GM19468 (cell line): ENCODE data around the gene LAMB1.

Experiments used
- ATAC-seq: cut with Tn5 transposase; IDR thresholded peaks from one replicate; pipeline ENCODE4 v1.9.1; 2021; ENCODE audit warnings: mild to moderate bottlenecking, moderate library complexity, moderate number of reproducible peaks; ENCODE audit not compliant: unreplicated experiment; ENCODE audit errors: extremely low read depth

LAMB1 gene

DNA sequence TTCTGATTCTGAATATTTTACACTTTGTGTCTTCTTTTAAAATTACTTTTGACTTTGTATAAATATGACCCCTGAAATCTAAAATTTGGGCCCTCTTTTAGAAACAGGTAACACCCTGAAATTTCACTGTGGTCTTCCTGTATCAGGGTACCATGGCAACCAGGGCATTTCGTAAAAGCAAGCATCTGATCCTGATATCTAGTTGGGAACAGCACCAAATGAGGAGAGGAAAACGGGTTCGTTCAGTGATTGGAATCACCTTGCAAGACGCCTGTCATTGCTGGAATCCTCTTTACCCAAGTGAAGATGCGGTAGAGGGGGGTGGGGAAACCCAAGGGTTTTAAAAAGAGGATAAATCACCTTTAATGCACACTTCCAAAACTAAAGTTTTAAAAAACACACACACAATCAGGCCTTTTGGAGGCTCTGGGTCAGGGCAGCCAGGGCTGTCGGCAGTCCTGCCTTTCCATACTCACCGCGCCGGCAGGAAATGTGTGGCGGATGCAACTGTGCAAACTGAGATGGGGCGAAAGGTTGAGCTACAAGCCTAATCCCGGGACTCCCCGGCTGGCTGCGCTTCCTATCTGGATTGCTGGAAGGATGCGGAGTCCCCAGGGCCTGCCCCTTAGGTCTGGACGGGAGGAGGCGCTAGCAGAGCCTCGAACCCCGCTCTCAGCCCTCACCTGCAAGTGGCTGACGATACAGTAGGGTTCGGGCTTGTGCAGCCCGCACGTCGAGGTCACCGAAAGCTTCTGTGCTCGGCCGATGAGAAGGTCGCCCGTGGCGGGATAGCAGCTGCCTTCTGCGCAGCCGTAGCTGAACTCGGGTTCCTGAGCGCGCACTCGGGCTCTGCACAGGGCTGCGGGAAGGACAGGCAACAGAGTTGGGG, 1.8 kb downstream of the LAMB1 start:
- no peak for ATAC-seq

DNA sequence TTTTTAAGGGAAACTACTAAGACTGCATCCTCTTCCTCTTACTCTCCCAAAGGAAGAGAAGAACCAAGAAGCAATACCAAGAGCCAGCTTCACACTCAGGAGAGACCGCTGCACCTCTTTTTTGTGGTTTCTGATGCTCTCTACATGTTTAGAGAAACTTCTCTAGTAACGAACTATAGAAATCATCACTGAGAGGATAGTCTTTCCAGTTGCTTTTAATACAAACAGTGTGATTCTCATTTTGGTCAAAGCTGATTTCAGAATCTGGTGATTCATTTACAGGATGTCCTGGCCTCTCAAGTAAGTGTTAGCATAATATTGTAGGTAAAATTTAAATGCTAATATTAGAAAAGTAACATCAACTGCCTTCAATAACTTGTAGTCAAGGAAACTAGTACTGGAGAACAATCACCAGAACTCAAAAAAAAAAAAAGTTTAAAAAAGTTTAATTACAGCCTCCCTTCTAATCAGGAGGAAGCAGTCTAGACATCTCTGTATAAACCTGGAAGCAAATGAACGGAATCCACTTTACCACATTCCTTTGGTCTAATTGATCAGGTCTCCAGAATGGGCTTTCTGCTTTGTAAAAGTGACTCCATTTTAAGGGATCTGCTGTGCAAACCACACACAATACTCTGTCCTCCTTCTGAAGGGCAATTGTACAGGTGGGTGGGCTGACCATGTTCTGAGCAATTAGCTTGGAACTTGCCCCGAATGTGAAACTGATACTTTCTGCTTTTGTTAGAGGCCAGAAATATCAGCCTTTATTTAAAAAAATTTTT, 3.0 kb downstream of the LAMB1 start:
- ATAC-seq = no peak

DNA sequence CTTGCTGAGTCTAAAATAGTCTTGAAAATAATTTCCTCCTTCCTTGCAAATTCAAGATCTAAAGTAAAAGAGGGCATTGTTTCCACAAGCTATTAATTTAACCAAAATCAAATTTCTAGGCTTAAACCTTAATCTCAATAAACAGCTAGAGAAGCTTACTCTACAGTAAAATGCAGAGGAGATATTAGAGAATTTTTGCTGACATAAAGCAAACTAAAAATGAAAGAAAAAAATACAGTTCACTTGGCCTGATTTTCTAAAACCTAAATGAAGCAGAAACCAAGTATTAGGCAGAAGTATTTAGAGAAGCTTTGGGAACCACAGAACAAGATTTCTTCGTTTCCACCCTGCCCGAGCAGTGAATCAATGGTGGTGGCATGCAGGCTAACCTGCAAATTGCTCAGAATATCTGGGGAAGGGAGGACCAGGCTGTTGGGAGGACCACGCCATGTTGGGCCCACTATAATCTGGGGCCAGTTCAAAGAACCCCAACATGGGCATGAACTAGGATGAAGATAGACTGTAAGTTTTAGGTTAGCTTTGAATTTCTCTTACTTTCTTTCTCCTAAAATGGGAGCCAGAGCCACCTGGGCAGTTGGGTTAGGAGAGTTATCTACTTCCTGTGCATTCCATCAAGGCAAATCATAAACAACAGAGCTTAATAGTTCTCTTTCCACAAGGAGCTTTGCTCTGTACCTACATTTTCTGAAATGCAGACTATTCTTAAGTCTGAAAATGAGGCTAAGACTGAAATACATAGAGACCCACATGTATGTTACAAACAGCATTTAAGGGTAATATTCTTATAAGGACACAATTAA, 4.1 kb downstream of the LAMB1 start:
- ATAC-seq = no peak

DNA sequence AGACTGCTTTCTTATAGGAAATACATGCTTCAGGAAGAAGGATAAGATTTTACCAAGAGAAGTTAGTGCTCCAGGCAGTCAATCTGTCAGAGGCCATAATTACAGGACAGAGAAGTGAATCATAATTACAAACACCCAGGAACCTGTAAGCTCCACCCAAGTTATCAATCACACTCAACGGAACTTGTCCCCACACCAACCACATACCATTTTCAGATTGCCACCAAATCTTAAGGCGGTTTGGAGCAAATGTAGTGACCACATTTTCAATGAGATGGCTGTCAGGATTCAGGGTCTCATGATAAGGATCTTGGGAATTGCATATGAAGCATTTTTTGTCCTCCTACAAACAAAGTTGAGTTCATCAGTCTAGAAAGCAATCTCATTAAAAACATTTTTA, 4.8 kb downstream of the LAMB1 start:
- ATAC-seq = no peak

DNA sequence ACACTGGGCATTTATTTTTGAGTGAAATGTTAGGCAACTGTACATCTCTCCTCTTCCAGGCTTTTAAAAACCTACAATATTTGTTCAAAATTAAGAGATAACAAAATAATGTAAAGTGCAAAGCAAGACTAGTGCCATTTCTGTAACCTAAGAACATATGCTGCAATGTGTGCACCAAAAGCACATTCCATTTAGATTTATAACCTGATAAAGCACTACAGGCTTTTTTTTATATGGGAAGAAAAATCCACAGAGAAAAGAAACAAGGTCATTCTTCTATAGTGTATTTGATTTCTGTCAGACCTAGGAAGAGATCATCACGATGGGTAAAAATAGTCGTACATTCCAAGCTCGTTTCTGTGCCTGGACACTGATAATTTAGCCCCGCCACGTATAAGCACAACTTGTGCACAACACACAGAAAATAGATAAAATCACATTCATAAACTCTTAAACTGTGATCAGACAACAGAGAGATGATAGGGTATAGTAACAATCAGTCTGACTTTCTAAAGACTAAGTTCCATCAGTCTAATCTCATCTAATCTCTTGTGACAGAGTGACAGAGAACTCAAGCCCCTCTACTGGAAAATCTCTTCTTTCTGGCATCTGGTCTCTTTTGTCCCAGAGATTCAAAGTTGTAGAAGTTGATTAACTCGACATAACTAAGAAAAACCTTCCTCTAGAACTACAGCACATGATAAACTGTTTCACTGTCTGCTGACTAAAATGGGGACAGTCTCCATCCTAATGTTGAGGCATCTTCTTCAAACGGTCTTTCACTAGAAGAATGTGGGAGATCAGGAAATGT, 6.7 kb downstream of the LAMB1 start:
- no peak for ATAC-seq

DNA sequence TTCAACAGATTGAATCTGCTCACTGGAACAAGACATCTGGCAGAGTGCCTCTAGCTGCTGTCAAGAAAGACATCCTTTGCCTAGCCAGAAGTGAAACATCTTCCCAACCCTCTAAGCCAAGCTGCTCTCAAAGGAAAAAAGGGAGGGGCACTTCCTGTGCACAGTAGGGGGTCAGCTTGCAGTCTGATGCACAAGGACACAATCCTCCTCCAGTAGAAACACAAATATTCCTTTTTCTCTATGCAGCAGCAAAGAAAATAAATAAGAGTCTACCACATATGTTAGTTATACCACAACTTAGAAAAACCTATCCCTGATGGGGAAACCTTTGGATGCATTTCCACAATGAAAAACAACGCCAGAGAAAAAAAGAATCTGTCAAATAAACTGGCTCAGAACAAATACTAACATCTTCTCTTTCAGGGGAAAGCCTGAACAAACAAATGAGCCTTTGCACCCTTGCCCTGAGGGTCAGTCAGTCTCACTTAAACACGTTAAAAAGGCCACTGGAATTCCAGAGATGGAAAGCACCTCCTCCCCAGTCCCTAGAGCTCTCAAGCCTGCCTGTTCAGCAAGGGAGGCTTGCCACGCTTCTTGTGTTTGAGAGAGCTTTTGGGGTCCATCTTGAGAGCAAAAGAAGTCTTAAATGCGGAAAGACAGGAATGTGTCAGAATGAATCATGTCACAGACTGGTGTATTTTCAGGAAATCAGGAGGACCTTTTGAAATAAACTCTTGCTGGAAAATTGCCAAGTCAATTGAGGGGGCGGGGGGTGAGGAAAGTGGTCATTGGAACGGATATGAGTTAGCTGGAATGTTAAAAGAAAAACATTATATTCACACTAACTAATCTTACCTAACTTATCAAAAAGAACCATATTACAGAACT, 7.5 kb downstream of the LAMB1 start:
- ATAC-seq = no peak

DNA sequence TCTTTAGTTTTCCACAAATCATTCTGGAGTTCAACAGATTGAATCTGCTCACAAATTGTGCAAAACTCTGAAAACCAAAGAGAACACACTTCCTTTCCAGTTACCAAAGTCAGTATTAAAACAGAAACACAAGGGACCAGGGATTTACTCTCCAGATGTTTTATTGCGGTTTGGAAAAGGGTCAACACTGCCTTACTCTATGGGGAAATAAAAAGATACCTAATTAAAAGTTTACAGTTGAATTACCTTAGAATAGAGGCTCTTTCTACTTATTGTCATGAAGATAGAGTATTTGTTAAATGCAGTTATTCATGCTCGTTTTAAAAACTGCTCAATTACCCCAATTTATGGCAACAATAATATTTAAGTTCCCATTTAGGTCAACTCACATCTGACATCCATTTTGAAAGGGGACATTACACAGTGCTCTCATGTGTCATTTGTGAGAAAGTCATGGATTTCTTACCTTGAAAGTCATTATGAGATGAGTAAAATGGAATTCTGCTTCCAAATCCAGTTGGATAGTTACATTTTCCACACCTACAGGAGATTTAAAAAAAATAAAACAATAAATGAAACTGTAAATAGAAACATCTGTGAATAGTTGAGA, 8.4 kb downstream of the LAMB1 start:
- no peak for ATAC-seq

DNA sequence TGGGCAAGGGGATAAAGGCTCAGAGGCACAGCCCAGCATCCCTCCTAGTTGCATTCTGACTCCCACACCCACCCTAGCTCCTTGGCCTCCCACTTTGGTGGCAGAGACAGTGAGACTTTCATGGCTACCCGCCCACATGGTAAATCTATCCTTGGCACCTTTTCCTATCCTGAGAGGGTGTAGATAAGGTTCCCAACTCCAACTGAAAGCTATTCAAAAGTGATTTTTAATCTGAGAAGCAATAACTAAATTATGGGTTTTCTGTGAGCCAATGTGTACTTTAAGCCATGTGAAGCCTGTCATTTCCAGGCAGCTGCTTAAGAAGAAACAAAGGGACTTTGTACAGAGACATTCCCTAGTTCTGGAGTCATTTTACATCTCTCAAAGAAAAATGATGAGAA, 9.1 kb downstream of the LAMB1 start:
- no peak for ATAC-seq

DNA sequence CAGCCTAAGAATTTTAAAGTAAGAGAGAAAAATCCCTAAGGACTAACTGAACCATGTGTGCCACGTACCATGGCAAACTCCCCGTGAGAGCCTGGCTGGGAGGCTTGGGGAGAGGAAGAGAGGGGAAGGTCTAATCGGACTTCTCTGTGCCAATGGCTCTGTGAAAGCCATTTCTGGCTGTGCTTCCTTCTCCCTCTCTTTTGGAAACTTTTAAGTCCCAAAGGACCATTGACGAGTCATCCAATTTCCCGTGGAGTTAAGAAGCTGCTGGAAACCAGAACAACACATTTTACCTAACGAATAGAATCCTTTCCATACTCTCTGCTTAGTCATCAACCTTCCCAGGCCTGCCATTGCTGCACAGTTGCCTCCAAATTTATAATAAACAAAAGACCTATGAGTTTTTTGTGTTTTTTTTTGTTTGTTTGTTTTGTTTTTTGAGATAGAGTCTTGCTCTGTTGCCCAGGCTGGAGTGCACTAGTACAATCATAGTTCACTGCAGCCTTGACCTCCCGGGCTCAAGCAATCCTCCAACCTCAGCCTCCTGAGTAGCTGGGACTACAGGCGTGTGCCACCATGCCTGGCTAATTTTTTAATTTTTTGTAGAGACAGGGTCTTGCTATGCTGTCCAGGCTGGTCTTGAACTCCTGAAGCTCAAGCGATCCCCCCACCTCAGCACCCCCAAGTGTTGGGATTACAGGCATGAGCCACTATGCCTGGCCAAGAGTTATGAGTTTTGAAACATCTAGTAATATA, 13.2 kb downstream of the LAMB1 start:
- ATAC-seq = no peak

DNA sequence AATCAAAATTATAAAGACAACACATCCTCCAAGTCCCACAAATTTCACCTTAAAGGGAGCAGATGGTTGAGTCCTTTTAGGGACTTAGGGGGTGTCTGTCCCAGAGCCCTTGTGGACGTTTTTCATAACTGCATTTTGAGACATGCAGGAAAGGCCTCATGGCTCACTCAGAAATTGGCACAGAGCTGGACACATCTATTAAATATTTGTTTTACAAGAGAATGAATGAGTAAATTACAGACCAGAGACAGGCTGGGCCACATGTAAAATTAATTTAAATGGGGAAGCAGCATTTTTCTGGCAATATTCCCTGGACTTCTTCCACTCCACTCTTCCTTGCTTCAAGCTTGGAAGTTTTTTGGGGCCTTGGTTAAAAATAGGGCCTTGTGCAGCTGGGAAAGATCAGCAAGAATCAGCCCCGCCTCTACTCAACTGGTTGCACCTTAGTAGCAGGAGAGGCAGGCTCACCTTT, 20.0 kb downstream of the LAMB1 start:
- ATAC-seq = no peak

DNA sequence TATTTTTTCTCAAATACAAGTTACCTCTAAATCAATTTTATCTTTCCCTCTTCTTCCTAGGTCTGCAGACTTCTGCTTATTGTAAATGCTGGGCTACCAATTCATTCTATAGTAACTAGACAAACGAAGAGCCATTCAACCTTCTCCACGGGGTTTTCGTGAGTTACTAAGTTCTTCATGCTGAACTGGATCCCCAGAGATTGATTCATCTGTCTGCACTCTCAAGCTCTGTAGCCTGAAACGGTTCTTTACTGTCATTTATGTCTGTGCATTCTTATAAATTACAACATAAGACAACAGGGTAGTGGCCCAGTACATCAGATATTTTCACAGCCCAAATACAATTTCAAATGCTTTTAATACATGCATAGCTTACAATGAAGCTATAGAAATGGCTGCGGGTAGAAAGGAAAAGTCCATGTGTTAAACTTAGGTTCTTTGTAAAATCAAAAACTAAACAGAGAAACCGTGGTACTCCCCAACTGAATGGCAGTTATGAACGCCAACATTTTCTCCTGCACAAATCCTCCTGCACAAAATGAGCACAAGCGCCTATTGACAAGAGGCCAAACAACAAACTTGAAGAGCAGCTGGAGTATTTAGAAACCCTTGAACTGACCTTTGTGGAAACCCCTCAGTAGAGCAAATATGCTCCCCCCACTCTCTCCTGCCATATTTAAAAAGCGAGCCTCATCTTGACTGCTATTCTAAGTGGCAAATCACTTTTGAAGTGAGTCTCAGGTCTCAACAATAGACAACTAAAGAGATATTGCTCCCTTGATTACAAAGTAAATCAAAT, 20.7 kb downstream of the LAMB1 start:
- ATAC-seq = no peak

DNA sequence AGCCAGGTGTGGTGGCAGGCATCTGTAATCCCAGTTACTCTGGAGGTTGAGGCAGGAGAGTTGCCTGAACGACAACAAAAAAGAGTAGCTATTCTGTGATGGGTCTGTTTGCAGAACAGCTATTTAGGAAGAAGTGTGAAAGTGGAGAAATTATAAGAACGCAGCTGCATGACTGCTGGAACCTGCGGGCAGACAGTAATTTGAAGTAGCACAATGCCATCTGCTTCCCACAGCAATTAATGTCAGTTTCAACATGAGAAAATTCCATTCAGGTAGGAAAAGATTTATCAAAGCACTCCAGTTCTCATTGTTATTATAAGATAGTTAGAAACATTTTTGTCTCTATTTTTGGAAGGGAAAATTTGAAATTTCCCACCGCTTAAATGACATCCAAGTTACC, 21.5 kb downstream of the LAMB1 start:
- ATAC-seq = no peak

DNA sequence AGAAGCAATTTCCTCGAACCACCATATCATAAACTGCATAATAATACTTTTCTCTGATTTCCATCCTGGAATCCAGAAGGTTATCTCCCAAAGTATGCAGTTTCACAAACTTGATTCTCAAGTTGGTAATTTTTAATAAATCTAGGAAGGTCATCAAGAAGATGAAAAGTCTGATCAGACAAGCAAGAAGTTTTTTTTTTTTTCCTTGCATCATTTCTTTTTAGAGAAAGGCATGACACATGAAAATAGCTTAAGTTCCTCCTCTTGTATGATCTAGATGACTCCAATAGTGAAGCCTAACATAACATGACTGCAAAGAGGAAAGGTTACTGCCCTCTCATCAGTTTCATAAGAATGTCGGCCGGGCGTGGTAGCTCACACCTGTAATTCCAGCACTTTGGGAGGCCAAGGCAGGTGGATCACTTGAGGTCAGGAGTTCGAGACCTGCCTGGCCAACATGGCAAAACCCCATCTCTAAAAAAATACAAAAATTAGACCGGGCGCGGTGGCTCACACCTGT, 22.2 kb downstream of the LAMB1 start:
- ATAC-seq = no peak

DNA sequence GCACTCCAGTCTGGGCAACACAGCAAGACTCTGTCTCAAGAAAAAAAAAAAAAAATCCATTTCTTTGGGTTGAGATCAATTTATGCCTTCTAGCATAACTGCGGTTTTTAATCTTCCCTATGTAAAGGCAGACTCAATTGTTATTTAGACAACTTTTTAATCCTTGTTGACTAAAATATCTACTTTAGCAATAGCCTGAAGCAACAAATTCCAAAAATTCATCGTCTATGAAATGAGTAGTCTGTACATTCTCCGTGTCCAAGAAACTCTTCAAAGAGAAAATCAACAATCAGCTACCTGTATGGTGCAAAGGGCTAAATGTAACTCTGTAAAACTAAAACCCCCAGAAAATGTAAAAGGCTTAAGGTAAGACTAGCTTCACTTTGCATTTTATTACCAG, 22.8 kb downstream of the LAMB1 start:
- no peak for ATAC-seq

DNA sequence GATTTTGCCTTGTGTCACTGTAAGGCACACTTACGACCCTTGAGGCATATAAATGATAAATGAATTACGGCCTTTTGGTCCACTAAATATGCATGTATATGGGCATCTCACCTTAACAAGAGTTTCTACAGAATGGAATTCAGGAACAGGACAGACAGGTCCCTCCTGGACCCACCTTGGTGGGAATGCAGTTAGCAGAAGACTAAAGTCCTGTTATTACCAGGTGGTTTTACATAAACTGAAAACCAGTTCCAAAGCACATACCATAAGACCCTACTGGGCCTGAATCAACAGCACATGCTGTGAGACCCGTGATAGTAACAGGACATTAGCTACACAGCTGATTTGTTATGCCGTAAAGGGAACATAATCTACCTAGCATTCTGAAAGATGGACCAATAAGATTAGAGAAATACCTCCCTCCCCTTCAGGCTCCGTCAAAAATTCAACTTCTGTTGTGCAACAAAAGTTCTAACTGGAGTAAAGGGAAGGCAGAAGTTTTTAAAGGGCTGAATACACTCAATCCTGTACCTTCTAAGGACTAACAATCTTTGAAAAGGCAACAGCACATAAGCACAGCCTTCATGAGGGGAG, 24.0 kb downstream of the LAMB1 start:
- ATAC-seq = no peak

DNA sequence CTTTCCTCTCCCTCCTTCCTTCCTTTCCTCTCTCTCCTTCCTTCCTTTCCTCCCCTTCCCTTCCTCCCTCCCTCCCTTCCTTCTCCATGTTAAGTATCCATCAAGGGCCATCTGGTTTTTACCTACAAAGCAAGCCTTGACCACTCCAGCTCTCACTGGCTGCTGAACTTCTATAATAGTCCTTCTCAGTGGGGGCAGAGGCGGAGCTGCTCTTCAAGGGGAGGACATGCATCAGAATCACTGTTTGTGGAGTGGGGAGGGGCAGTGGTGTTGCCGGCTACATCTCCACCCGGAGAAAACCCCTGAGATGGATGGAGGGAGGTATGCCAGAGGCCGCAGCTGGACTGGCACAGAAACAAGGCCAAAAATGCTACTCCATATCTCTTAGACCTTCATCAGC, 25.9 kb downstream of the LAMB1 start:
- no peak for ATAC-seq
